K562 (cell line): ENCODE results near the gene TTC31. TPM values are rescaled to one million over a fixed set of nuclear protein-coding genes. Genes with fewer than 3 reads are reported as not detected.
A peak's percentile ranks its signal among the peaks of the same experiment; 100 is the strongest.

ENCODE experiments used
- BACH1 ChIP-seq: fragments of 200-800 bp; sonication (Bioruptor generic); IDR thresholded peaks from 2 replicates; pipeline ENCODE4 v1.6.1; 2016; ENCODE audit warnings: missing genetic modification characterization, missing compliant biosample characterization
- BRCA1 ChIP-seq, 2 experiments: fragments of 450-650 bp in 1 of 2; sonication (generic) in 1 of 2; formaldehyde crosslinking in 1 of 2; IDR thresholded peaks; 2 replicates each; pipeline versions ENCODE4 v1.5.0 to v1.6.1; 2017 to 2020; ENCODE audit warnings: mild to moderate bottlenecking in 1 of 2, missing genetic modification reagents in 1 of 2
- CBFB ChIP-seq: sonication (generic); formaldehyde crosslinking; IDR thresholded peaks from 2 replicates; pipeline ENCODE4 v1.4.0; 2020; ENCODE audit warnings: mild to moderate bottlenecking, missing genetic modification reagents
- E4F1 ChIP-seq: fragments of 250-450 bp; sonication (Bioruptor Pico); IDR thresholded peaks from 2 replicates; pipeline ENCODE4 v1.5.0; 2021; ENCODE audit warnings: mild to moderate bottlenecking, borderline replicate concordance
- ETV5 ChIP-seq: sonication (generic); formaldehyde crosslinking; IDR thresholded peaks from 2 replicates; pipeline ENCODE4 v1.4.0; 2020; ENCODE audit warnings: low read depth, mild to moderate bottlenecking, missing genetic modification reagents
- GTF2E2 ChIP-seq: fragments of 200-800 bp; sonication (Bioruptor generic); IDR thresholded peaks from 2 replicates; pipeline ENCODE4 v1.6.1; 2016; ENCODE audit warnings: missing genetic modification characterization, missing compliant biosample characterization
- HIVEP1 ChIP-seq: fragments of 250-450 bp; sonication (Bioruptor Pico); IDR thresholded peaks from 2 replicates; pipeline ENCODE4 v1.4.0; 2020; ENCODE audit warnings: mild to moderate bottlenecking
- KLF16 ChIP-seq: IDR thresholded peaks from 2 replicates; pipeline ENCODE4 v1.6.1; 2016; ENCODE audit warnings: antibody characterized with exemption
- LARP7 ChIP-seq: fragments of 450-650 bp; IDR thresholded peaks from 2 replicates; pipeline ENCODE4 v1.6.1; 2016
- NCOR1 ChIP-seq: fragments of 450-650 bp; IDR thresholded peaks from 2 replicates; pipeline ENCODE4 v1.6.1; 2016; ENCODE audit warnings: mild to moderate bottlenecking, moderate library complexity
- PHTF2 ChIP-seq: fragments of 250-450 bp; sonication (Bioruptor Pico); IDR thresholded peaks from 2 replicates; pipeline ENCODE4 v1.5.0; 2021; ENCODE audit warnings: mild to moderate bottlenecking
- ZFP1 ChIP-seq: fragments of 450-650 bp; formaldehyde crosslinking; IDR thresholded peaks from 2 replicates; pipeline ENCODE4 v1.4.0; 2020; ENCODE audit warnings: mild to moderate bottlenecking, mixed read lengths
- ZNF639 ChIP-seq, 2 experiments: fragments of 200-800 bp in 1 of 2; sonication (Bioruptor generic) in 1 of 2; sonication (generic) in 1 of 2; formaldehyde crosslinking in 1 of 2; IDR thresholded peaks in 1 of 2; conservative IDR thresholded peaks in 1 of 2; 2 replicates each; pipeline versions ENCODE4 v1.5.0 to v1.6.1; 2016 to 2020; ENCODE audit warnings: missing compliant biosample characterization in 1 of 2, missing genetic modification characterization in 1 of 2, missing genetic modification reagents in 1 of 2
- ZNF766 ChIP-seq: fragments of 200-800 bp; sonication (Bioruptor generic); conservative IDR thresholded peaks from 2 replicates; pipeline ENCODE4 v1.6.1; 2016; ENCODE audit warnings: missing genetic modification characterization, missing compliant biosample characterization
- polyA plus RNA-seq, 8 experiments: library from polyadenylated mRNA; depleted of rRNA in 4 of 8; stranded (reverse) in 5 of 8; unstranded in 3 of 8; fragments of >200 nt; fragmentation: Nextera tagmentation in 2 of 8; fragmentation: Illumina TruSeq in 1 of 8; extraction: Ambion mirVana in 2 of 8; extraction: Trizol in 1 of 8; gene quantifications; 2 replicates each; pipeline versions ENCODE4 v1.2.1 to v1.2.3, GENCODE V29; 2011 to 2014; ENCODE audit warnings: inconsistent platforms in 1 of 8, missing spikeins in 1 of 8
- total RNA-seq, 7 experiments: library from RNA; depleted of rRNA in 6 of 7; stranded (reverse); fragments of >200 nt in 6 of 7; fragmentation: Illumina TruSeq in 2 of 7; extraction: Trizol in 2 of 7; gene quantifications; 2 replicates each; pipeline versions ENCODE4 v1.2.1 to v1.2.3, GENCODE V29; 2011 to 2021; ENCODE audit warnings: low replicate concordance in 1 of 7
- TF ChIP-seq, protein P1 (sequence below): fragments of 250-450 bp; sonication (Bioruptor Pico); IDR thresholded peaks from 2 replicates; pipeline ENCODE4 v1.4.0; 2020
- TF ChIP-seq, protein P2 (sequence below): sonication (generic); formaldehyde crosslinking; IDR thresholded peaks from 2 replicates; pipeline ENCODE4 v1.8.1; 2022; ENCODE audit warnings: missing genetic modification reagents

Gene TTC31
- total and polyA plus RNA-seq, 9 of the 15 experiments (the other 6 are each of a cell fraction or from before 2014, with no cell fraction given), result 4.7 to 30.5 (median 15.9) TPM

DNA sequence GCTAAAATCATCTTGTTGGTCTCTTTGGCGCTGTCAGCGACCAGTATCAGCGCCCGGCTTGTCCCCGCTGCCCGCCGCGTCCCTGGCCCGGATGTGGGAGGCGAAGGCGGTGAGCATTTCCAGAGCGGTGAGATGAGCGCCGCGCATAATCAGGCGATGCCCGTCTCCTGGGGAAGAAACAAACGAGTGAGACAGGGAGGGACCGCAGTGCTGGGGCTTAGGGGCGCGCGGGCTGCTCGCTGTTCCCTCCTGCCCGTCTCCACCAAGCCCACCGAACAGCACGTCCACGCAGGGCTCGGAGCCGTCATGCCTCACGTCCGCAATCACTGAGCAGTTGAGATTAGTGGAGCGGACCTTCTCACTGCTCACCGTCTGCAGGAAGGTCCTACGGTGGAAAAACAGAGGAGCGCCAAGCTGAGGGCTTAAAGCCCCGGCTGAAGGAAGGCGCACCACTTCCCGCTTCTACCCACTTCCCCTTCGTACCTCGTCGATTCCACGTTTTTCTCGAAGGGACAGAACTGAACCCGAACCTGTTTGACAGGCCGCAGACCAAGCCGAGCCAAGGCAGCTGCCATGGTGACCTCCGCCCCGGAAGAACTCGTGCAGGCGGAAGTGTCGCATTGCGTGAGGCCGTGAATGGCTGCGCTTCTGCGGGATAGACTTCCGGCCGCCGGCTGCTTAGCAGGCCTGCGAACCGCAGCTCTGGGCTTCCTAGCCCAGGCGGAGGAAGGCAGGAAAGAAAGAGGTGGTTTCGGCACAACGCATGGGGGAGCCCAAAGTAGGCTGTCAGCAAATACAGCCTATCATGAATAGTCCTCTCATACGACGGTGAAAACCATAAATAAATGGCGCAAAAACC is 10.6 kb upstream of the TTC31 start, which contains the start of gene MRPL53 (continued):
- peak; percentile 85 for TF ChIP-seq E4F1 (CRISPR knock-in tag)
- TF ChIP-seq, protein P1, sequence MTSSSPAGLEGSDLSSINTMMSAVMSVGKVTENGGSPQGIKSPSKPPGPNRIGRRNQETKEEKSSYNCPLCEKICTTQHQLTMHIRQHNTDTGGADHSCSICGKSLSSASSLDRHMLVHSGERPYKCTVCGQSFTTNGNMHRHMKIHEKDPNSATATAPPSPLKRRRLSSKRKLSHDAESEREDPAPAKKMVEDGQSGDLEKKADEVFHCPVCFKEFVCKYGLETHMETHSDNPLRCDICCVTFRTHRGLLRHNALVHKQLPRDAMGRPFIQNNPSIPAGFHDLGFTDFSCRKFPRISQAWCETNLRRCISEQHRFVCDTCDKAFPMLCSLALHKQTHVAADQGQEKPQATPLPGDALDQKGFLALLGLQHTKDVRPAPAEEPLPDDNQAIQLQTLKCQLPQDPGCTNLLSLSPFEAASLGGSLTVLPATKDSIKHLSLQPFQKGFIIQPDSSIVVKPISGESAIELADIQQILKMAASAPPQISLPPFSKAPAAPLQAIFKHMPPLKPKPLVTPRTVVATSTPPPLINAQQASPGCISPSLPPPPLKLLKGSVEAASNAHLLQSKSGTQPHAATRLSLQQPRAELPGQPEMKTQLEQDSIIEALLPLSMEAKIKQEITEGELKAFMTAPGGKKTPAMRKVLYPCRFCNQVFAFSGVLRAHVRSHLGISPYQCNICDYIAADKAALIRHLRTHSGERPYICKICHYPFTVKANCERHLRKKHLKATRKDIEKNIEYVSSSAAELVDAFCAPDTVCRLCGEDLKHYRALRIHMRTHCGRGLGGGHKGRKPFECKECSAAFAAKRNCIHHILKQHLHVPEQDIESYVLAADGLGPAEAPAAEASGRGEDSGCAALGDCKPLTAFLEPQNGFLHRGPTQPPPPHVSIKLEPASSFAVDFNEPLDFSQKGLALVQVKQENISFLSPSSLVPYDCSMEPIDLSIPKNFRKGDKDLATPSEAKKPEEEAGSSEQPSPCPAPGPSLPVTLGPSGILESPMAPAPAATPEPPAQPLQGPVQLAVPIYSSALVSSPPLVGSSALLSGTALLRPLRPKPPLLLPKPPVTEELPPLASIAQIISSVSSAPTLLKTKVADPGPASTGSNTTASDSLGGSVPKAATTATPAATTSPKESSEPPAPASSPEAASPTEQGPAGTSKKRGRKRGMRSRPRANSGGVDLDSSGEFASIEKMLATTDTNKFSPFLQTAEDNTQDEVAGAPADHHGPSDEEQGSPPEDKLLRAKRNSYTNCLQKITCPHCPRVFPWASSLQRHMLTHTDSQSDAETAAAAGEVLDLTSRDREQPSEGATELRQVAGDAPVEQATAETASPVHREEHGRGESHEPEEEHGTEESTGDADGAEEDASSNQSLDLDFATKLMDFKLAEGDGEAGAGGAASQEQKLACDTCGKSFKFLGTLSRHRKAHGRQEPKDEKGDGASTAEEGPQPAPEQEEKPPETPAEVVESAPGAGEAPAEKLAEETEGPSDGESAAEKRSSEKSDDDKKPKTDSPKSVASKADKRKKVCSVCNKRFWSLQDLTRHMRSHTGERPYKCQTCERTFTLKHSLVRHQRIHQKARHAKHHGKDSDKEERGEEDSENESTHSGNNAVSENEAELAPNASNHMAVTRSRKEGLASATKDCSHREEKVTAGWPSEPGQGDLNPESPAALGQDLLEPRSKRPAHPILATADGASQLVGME (CRISPR knock-in tag), result 0 out of 2 replicates have a peak, but pooled peaks have one; percentile 8
- TF ChIP-seq BACH1 (tag), result no peak
- TF ChIP-seq HIVEP1 (CRISPR knock-in tag), result no peak
- TF ChIP-seq BRCA1 (IDR thresholded peaks at IDR 0.05), result no peak
- TF ChIP-seq BRCA1 (CRISPR knock-in tag; IDR thresholded peaks at IDR 0.05), result no peak
- no peak; the same call in 1 of the 2 replicates for TF ChIP-seq ZNF766
- peak; percentile 74; the same call in 1 of the 2 replicates for TF ChIP-seq KLF16
- peak; percentile 90 for TF ChIP-seq GTF2E2
- peak; percentile 96 for TF ChIP-seq ETV5 (CRISPR knock-in tag)
- 0 out of 2 replicates have a peak, but pooled peaks have one; percentile 78 for TF ChIP-seq CBFB (CRISPR knock-in tag)
- 0 out of 2 replicates have a peak, but pooled peaks have one; percentile 45 for TF ChIP-seq ZFP1 (CRISPR knock-in tag)
- peak; percentile 84 for TF ChIP-seq PHTF2 (CRISPR knock-in tag)
- TF ChIP-seq, protein P2, sequence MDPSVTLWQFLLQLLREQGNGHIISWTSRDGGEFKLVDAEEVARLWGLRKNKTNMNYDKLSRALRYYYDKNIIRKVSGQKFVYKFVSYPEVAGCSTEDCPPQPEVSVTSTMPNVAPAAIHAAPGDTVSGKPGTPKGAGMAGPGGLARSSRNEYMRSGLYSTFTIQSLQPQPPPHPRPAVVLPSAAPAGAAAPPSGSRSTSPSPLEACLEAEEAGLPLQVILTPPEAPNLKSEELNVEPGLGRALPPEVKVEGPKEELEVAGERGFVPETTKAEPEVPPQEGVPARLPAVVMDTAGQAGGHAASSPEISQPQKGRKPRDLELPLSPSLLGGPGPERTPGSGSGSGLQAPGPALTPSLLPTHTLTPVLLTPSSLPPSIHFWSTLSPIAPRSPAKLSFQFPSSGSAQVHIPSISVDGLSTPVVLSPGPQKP, result no peak
- TF ChIP-seq ZNF639 (CRISPR knock-in tag; conservative IDR thresholded peaks at IDR 0.05 in 1 of 2, IDR thresholded peaks at IDR 0.05 in 1 of 2), result peak in 1 of 2 experiments; percentile 64; a peak in 1 of 4 replicates
- no peak; the same call in 1 of the 2 replicates for TF ChIP-seq NCOR1
- no peak for TF ChIP-seq LARP7
